GM23248 (cell line): ENCODE measurements around the gene UBAC1. TPM values are rescaled to one million over a fixed set of nuclear protein-coding genes. Genes with fewer than 3 reads are reported as not detected.

Experiments
- DNase-seq: peaks from one replicate; pipeline ENCODE4 v3.0.0-alpha.2; 2015
- H2AFZ ChIP-seq: fragments of 200-600 bp; sonication (generic); 2 replicates; pipeline ENCODE4 v1.6.1; 2016; ENCODE audit warnings: antibody characterized with exemption
- H3F3A ChIP-seq: fragments of 200-600 bp; sonication (generic); 2 replicates; pipeline ENCODE4 v1.6.1; 2016; ENCODE audit warnings: mild to moderate bottlenecking, antibody characterized with exemption, mixed run types; ENCODE audit not compliant: insufficient read depth
- H3K27ac ChIP-seq: fragments of 200-600 bp; sonication (generic); 2 replicates; pipeline ENCODE4 v1.5.1; 2016; ENCODE audit warnings: mild to moderate bottlenecking
- H3K27me3 ChIP-seq: fragments of 200-600 bp; sonication (generic); replicated peaks from 2 replicates; pipeline ENCODE4 v1.6.1; 2016; ENCODE audit warnings: mild to moderate bottlenecking; ENCODE audit not compliant: insufficient read depth
- H3K36me3 ChIP-seq: fragments of 200-600 bp; sonication (generic); 2 replicates; pipeline ENCODE4 v1.6.1; 2016; ENCODE audit warnings: low read depth, mild to moderate bottlenecking
- H3K4me1 ChIP-seq: fragments of 200-600 bp; sonication (generic); 2 replicates; pipeline ENCODE4 v1.6.1; 2016; ENCODE audit warnings: mild to moderate bottlenecking; ENCODE audit not compliant: insufficient read depth
- H3K4me2 ChIP-seq: fragments of 200-600 bp; sonication (generic); one replicate; pipeline ENCODE4 v1.6.1; 2016; ENCODE audit warnings: mild to moderate bottlenecking; ENCODE audit not compliant: unreplicated experiment
- H3K4me3 ChIP-seq: fragments of 200-600 bp; sonication (generic); 2 replicates; pipeline ENCODE4 v1.5.1; 2016; ENCODE audit warnings: mild to moderate bottlenecking
- H3K79me2 ChIP-seq: fragments of 200-600 bp; sonication (generic); 2 replicates; pipeline ENCODE4 v1.6.1; 2016; ENCODE audit warnings: mild to moderate bottlenecking; ENCODE audit not compliant: insufficient read depth
- H3K9ac ChIP-seq: fragments of 200-600 bp; sonication (generic); 2 replicates; pipeline ENCODE4 v1.6.1; 2016; ENCODE audit warnings: mild to moderate bottlenecking
- H3K9me2 ChIP-seq: fragments of 200-600 bp; sonication (generic); 2 replicates; pipeline ENCODE4 v1.6.1; 2016; ENCODE audit warnings: mixed run types, mild to moderate bottlenecking, moderate library complexity; ENCODE audit not compliant: insufficient read depth
- H3K9me3 ChIP-seq: fragments of 200-600 bp; sonication (generic); one replicate; pipeline ENCODE4 v1.6.1; 2017; ENCODE audit warnings: low read depth
- H4K20me1 ChIP-seq: fragments of 200-600 bp; sonication (generic); 2 replicates; pipeline ENCODE4 v1.6.0; 2016; ENCODE audit not compliant: insufficient read depth
- EZH2 ChIP-seq: fragments of 200-600 bp; sonication (generic); IDR thresholded peaks from 2 replicates; pipeline ENCODE4 v1.6.1; 2018; ENCODE audit warnings: antibody characterized with exemption, mild to moderate bottlenecking; ENCODE audit not compliant: insufficient read depth, poor library complexity, severe bottlenecking
- EZH2phosphoT487 ChIP-seq: fragments of 200-600 bp; sonication (generic); IDR thresholded peaks from 2 replicates; pipeline ENCODE4 v1.6.1; 2018; ENCODE audit warnings: antibody characterized with exemption, moderate library complexity, mild to moderate bottlenecking, low read depth; ENCODE audit not compliant: insufficient read depth
- WGBS, 2 experiments: methylation state at CpG; one replicate each; pipeline ENCODE4 v1.1.6; 2015 to 2017; ENCODE audit warnings: low lambda C conversion rate in 2 of 2, low coverage in 1 of 2; ENCODE audit errors: missing lambda C conversion rate in 2 of 2; 5-methylcytosine and 5-hydroxymethylcytosine counted together
- in situ Hi-C: fragments of 300-500 bp; cut with MboI; formaldehyde crosslinking; loops from 2 replicates; pipeline ENCODE4 v1.15.0; 2020
- polyA plus RNA-seq: library from polyadenylated mRNA; unstranded; fragments of >200 nt; fragmentation: Nextera tagmentation; extraction: Ambion mirVana; gene quantifications from 2 replicates; pipeline ENCODE4 v1.2.1, GENCODE V29; 2016
- total RNA-seq: library from RNA; depleted of rRNA; stranded (reverse); fragments of >200 nt; shearing (Covaris generic); gene quantifications from 2 replicates; pipeline ENCODE4 v1.2.3, GENCODE V29; 2014

The UBAC1 gene
- total and polyA plus RNA-seq, 2 experiments from 2014 or later, result 29.4 to 45.9 TPM

GRCh38 chr9:135928731-135929655, 32.2 kb downstream of the UBAC1 start:
- Histone ChIP-seq H3F3A (no peaks in the 10 kb centered on the region), H2AFZ (no peak overlapping the region), H3K4me3 (no peak overlapping the region), H3K4me2 (no peak overlapping the region), H3K79me2 (no peaks in the 10 kb centered on the region), H3K9ac (no peak overlapping the region), H3K36me3 (no peaks in the 10 kb centered on the region), H3K4me1 (peaks cover 15% of the 10 kb centered on the region), H3K27me3 (no peaks in the 10 kb centered on the region), H3K9me2 (no peaks in the 10 kb centered on the region), H4K20me1 (no peaks in the 10 kb centered on the region), H3K9me3 (no peaks in the 10 kb centered on the region), H3K27ac (no peak overlapping the region)
- no peak for DNase-seq
- in situ Hi-C loops, result no loop called here
- WGBS, 2 experiments, result 93 to 95% methylated on average over 22 to 26 of the region's 27 CpGs
- TF ChIP-seq EZH2phosphoT487 (no peak), EZH2 (no peak)

GRCh38 chr9:135928074-135928730, 33.0 kb downstream of the UBAC1 start:
- H3K27me3 ChIP-seq, result no peaks in the 10 kb centered on the region
- H3K9ac ChIP-seq, result no peak overlapping the region
- H3K9me2 ChIP-seq, result no peaks in the 10 kb centered on the region
- H3K9me3 ChIP-seq, result no peaks in the 10 kb centered on the region
- H4K20me1 ChIP-seq, result no peaks in the 10 kb centered on the region
- TF ChIP-seq EZH2 (no peak), EZH2phosphoT487 (no peak)
- H3K4me3 ChIP-seq, result no peak overlapping the region
- H3K4me2 ChIP-seq, result no peak overlapping the region
- H3F3A ChIP-seq, result no peaks in the 10 kb centered on the region
- in situ Hi-C loops, result no loop called here
- DNase-seq, result no peak
- no peak overlapping the region for H3K27ac ChIP-seq
- H3K4me1 ChIP-seq, result peaks cover 15% of the 10 kb centered on the region
- WGBS, 2 experiments, result 91 to 93% methylated on average over 18 to 23 of the region's 23 CpGs
- no peaks in the 10 kb centered on the region for H3K36me3 ChIP-seq
- H3K79me2 ChIP-seq, result no peaks in the 10 kb centered on the region
- no peak overlapping the region for H2AFZ ChIP-seq

DNA sequence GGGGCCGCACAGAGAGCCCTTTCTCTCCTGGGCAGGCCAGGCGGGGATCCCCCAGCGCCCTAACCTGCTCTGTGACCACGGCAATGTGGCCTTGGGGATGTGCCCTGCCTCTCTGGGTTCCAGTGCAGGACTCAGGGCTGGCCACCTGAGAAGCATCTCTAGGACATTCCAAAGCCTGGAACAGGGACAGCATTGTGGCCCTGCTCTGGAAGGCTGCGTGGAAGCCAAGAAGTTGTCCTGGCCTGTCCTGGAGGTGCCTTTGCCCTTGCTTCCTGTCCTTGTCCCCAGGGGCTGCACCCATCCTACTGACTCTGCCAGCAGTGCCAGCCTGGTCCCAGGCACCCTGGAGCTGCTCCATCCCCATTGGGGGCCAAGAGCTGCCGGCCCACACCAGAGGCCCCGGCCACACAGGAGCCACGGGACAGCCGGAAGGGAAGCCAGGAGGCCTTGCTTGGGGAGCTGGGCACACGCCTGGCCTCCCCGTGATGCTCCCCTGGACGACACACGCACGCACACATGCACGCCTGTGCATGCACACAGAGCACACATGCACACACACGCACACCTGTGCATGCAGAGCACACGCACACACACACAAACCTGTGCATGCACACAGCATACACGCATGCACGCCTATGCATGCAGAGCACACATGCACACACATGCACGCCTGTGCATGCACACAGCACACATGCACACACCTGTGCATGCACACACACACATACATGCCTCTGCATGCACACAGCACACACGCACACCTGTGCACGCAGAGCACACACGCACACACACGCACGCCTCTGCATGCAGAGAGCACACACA, 33.8 kb downstream of the UBAC1 start:
- no peaks in the 10 kb centered on the region for H4K20me1 ChIP-seq
- no peaks in the 10 kb centered on the region for H3K9me3 ChIP-seq
- H3K36me3 ChIP-seq, result no peaks in the 10 kb centered on the region
- H3F3A ChIP-seq, result no peaks in the 10 kb centered on the region
- DNase-seq, result no peak
- H3K9me2 ChIP-seq, result no peaks in the 10 kb centered on the region
- in situ Hi-C loops, result no loop called here
- 83 to 84% methylated on average over 22 to 25 of the region's 25 CpGs for WGBS, 2 experiments
- no peak overlapping the region for H2AFZ ChIP-seq
- no peak overlapping the region for H3K27ac ChIP-seq
- no peak overlapping the region for H3K4me3 ChIP-seq
- no peak overlapping the region; the same call in 1 of the 2 replicates for H3K9ac ChIP-seq
- peak overlapping the region; percentile 34 for H3K4me2 ChIP-seq
- TF ChIP-seq EZH2phosphoT487 (no peak), EZH2 (no peak)
- H3K27me3 ChIP-seq, result no peaks in the 10 kb centered on the region
- no peaks in the 10 kb centered on the region for H3K79me2 ChIP-seq
- H3K4me1 ChIP-seq, result peaks cover 15% of the 10 kb centered on the region
